DOHH2 (cell line): ENCODE results near the gene AP3S2.

ENCODE experiments used
- EZH2phosphoT487 ChIP-seq: fragments of 200-600 bp; sonication (generic); IDR thresholded peaks from 2 replicates; pipeline ENCODE4 v1.6.1; 2017; ENCODE audit warnings: borderline replicate concordance, mild to moderate bottlenecking, antibody characterized with exemption, low read length, moderate library complexity, mixed read lengths
- TF ChIP-seq, protein P1 (sequence below): fragments of 200-600 bp; sonication (generic); IDR thresholded peaks from one replicate; pipeline ENCODE4 v1.5.1; 2014; ENCODE audit warnings: antibody characterized with exemption, mild to moderate bottlenecking, low read depth, low read length; ENCODE audit not compliant: poor library complexity, severe bottlenecking

DNA sequence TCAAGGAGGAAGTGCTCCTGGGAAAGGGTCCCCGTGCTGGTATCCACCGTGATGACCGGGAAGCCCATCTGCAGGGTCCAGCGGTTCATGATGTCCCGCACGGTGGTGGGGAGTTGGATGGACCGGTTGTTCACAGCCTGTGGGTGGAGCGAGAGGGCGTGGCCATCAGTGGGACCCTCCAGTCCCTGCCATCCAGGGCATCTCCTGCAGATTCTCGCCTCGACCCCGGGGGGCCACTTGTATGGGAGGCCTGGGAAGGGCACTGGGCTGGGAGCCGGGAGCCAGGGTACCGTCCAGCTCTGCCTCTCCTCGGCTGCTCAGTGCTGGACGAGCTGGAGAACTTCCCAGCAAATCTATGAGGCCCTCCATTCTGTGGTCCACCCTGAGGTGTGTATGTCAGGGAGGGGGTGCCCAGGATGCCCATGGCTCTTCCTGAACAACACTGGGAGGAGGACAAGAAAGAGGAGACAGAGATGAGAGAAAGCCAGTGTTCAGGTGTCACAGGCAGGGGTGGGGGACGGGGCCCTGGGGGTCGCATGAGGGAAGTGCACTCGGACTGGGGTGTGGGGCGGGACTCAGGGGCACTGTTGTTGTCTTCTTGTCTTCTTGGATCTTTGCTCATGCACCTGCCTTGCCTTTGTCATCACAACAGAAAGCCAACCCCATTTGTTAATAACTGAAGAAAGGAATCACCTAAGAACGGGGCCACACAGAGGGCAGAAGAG is 92.2 kb downstream of the AP3S2 start:
- TF ChIP-seq, protein P1, sequence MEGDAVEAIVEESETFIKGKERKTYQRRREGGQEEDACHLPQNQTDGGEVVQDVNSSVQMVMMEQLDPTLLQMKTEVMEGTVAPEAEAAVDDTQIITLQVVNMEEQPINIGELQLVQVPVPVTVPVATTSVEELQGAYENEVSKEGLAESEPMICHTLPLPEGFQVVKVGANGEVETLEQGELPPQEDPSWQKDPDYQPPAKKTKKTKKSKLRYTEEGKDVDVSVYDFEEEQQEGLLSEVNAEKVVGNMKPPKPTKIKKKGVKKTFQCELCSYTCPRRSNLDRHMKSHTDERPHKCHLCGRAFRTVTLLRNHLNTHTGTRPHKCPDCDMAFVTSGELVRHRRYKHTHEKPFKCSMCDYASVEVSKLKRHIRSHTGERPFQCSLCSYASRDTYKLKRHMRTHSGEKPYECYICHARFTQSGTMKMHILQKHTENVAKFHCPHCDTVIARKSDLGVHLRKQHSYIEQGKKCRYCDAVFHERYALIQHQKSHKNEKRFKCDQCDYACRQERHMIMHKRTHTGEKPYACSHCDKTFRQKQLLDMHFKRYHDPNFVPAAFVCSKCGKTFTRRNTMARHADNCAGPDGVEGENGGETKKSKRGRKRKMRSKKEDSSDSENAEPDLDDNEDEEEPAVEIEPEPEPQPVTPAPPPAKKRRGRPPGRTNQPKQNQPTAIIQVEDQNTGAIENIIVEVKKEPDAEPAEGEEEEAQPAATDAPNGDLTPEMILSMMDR = no peak
- TF ChIP-seq EZH2phosphoT487 = no peak
